Muscle layer of colon (tissue), 2 donors: Measurements from ENCODE around the gene CACNG4.
A peak's percentile ranks its signal among the peaks of the same experiment; 100 is the strongest.

Source experiments
- H3K27ac ChIP-seq: one replicate; pipeline ENCODE4 v1.7.0; 2013; ENCODE audit warnings: low read depth, mild to moderate bottlenecking, low read length, moderate library complexity
- H3K27me3 ChIP-seq, 2 donors: one replicate each; pipeline ENCODE4 v1.7.0; 2013; ENCODE audit warnings: low read length in 2 of 2, mild to moderate bottlenecking in 2 of 2; ENCODE audit not compliant: insufficient read depth in 2 of 2, control insufficient read depth in 1 of 2
- H3K36me3 ChIP-seq: one replicate; pipeline ENCODE4 v1.7.0; 2013; ENCODE audit warnings: mild to moderate bottlenecking, low read length; ENCODE audit not compliant: insufficient read depth
- H3K4me1 ChIP-seq: one replicate; pipeline ENCODE4 v1.7.0; 2013; ENCODE audit warnings: mild to moderate bottlenecking, low read length; ENCODE audit not compliant: insufficient read depth
- H3K4me3 ChIP-seq, 2 donors: one replicate each; pipeline ENCODE4 v1.7.0; 2013; ENCODE audit warnings: low read length in 2 of 2, low read depth in 1 of 2, mild to moderate bottlenecking in 1 of 2, moderate library complexity in 1 of 2
- H3K9ac ChIP-seq: one replicate; pipeline ENCODE4 v1.7.0; 2013; ENCODE audit warnings: low read length
- H3K9me3 ChIP-seq: one replicate; pipeline ENCODE4 v1.7.0; 2013; ENCODE audit warnings: mild to moderate bottlenecking, low read length
- donor health status: abdominal sarcoma.
- donor health status: Adenocarcinoma of cecum.

CACNG4 gene

DNA sequence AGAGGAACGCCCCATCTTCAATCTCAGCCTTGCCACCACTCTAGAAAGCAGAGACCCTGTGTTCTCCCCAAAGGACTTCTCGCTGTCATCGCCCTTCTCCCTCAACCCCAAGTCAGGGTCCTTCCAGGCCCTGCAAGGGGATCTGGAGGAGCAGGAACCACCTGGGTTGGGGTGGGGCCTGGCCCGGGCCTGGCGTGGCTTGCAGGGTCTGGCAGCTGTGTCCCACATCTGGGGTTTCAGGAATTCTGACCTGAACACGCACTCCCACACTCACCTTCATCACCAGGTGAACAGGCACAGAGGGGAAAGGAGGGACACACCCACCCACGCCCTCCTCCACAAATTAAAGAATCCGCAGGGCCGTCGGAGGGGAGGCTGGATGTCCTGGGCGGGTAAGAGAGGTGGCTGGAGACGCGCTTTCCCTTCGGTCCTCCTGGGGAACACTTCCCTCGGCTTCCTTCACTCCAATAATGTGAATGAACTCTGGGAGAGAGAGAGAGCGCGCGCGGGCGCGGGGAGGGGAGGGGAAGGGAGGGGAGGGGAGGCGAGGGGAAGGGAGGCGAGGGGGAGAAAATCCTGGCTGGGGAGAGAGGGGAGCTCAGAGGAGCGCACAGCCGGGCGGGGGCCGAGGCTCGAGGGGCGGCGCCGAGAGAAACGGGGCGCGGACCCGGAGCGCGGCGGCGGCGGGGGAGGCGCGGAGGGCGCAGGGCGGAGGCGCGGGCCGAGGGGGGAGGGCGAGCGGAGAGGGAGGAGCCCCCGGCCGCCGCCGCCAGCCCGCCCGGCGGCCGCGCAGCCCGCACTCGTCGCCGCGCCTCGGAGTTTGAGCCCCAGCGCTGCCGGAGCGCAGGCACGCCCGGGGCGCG, at the start of gene CACNG4:
CACNG4 (plus strand) TSS at position 799 of the 863 bp plus-strand sequence. CDS start 205 bp downstream, outside the sequence.
- Histone ChIP-seq H3K9ac (no peak within 1 kb of the TSS), H3K9me3 (no peaks in the 10 kb centered on the region), H3K4me3 (peak within 1 kb of the TSS; percentile 32 to 47), H3K27ac (no peak within 1 kb of the TSS), H3K27me3 (peaks cover 19 to 39% of the 10 kb centered on the region in 2 donors), H3K4me1 (peaks cover 4% of the 10 kb centered on the region), H3K36me3 (no peaks in the 10 kb centered on the region)

DNA sequence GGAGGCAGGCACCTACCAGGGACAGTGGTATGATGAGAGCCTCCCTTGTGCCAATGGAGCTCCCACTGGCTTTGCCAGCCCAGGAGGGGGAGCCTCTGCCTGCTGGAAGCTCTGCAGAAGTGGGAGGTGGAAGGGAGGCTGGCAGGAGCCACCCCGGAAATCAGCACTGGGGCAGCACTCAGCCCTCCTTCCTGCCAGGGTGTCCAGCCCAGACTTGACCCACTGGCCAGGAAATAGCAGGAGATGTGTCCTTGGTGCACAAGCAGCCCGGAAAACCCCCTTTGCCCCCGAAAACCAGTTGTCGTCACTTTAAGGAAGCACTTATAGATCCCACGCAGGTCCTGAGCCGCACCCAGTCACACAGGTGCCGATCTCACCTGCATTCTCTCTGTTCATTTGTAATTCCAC, 49.3 kb upstream of the CACNG4 start:
- Histone ChIP-seq H3K9ac (no peak overlapping the region), H3K4me1 (no peaks in the 10 kb centered on the region), H3K4me3 (no peak overlapping the region), H3K36me3 (no peaks in the 10 kb centered on the region), H3K9me3 (no peaks in the 10 kb centered on the region), H3K27ac (no peak overlapping the region), H3K27me3 (peaks cover 0 to 3% of the 10 kb centered on the region in 2 donors)

DNA sequence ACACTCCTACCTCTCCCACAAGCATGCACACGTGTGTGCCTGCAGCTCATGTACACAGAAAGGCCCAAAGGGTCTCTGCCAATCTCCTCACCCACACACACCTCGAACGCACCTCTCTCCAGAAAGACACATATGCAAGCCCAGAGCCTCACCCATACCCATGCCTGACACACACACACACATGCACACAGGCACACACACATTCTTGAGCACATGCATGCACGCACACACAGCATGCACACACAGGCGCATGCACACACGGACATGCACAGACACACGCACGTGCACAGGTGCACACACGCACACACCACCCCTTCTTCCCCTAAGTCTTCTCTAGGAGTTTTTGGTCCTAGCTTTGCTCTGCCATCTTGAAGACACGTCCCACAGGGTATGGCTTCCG, 48.7 kb upstream of the CACNG4 start:
- no peak overlapping the region for H3K27ac ChIP-seq
- no peak overlapping the region for H3K9ac ChIP-seq
- H3K27me3 ChIP-seq: peaks cover 0 to 3% of the 10 kb centered on the region in 2 donors
- H3K4me1 ChIP-seq: no peaks in the 10 kb centered on the region
- no peaks in the 10 kb centered on the region for H3K9me3 ChIP-seq
- no peaks in the 10 kb centered on the region for H3K36me3 ChIP-seq
- no peak overlapping the region for H3K4me3 ChIP-seq

DNA sequence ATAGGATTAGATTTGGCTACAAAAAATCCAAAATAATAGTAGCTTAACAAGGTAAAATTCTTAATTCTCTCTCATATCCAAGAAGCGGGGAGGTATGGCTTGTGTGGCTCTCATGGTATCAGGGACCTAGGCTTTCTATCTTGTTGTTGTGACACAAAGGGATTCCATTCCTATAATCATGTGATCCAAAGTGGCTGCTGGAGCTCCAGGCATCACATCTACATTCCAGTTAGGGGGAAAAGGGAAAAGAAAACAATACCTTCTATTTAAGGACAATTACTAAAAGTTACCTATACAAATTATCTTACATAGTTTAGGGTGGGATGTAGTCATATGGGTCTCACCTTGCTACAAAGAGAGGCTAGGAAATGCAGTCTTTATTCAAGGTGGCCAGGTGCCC, 47.6 kb upstream of the CACNG4 start:
- H3K27me3 ChIP-seq: peaks cover 0 to 3% of the 10 kb centered on the region in 2 donors
- H3K36me3 ChIP-seq: no peaks in the 10 kb centered on the region
- H3K9me3 ChIP-seq: no peaks in the 10 kb centered on the region
- H3K27ac ChIP-seq: no peak overlapping the region
- H3K4me3 ChIP-seq: no peak overlapping the region
- H3K9ac ChIP-seq: no peak overlapping the region
- H3K4me1 ChIP-seq: no peaks in the 10 kb centered on the region

DNA sequence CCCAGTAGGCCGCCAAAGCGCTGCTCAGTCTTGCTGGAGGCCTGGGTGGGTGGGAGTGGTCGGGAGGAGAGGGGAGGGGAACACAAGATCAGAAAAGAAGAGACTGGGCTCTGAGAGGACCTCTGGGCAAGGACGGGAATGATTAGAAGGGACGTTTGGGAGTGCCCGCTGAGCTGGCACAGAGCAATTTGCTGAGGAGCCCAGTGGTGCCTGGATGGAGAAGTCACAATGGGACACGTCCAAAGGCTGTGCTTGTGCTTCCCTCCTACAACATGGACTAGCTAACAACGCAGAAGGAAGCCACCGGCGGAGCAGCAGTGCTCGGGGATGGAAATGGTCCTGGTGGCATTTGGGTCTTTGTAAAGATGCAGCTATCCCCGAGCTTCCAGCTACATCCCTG, 45.6 kb upstream of the CACNG4 start:
- no peaks in the 10 kb centered on the region for H3K4me1 ChIP-seq
- no peak overlapping the region for H3K9ac ChIP-seq
- H3K27me3 ChIP-seq: peaks cover 0 to 3% of the 10 kb centered on the region in 2 donors
- no peaks in the 10 kb centered on the region for H3K9me3 ChIP-seq
- no peaks in the 10 kb centered on the region for H3K36me3 ChIP-seq
- H3K27ac ChIP-seq: no peak overlapping the region
- no peak overlapping the region for H3K4me3 ChIP-seq

DNA sequence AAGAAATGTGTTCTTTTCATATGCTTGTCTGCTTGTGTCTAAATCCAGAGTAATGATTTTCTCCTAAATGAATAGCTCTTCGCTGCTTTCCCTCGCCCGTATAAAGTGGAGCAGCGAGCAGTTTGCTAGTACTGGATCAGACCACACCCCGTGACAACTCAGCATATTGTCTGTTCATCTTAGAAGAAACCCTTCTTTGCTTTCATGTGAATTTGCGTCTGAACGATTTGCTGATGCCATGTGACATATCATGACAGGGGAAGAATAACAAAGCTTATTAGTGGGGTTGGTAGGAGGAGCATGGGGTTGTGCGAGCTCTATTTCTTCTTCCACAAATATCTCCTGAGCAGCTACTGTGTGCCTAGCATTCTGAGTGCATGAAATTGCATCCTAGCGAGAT, 44.1 kb upstream of the CACNG4 start:
- Histone ChIP-seq H3K9ac (no peak overlapping the region), H3K4me3 (no peak overlapping the region), H3K9me3 (no peaks in the 10 kb centered on the region), H3K27me3 (peaks cover 0 to 3% of the 10 kb centered on the region in 2 donors), H3K36me3 (no peaks in the 10 kb centered on the region), H3K27ac (no peak overlapping the region), H3K4me1 (no peaks in the 10 kb centered on the region)

DNA sequence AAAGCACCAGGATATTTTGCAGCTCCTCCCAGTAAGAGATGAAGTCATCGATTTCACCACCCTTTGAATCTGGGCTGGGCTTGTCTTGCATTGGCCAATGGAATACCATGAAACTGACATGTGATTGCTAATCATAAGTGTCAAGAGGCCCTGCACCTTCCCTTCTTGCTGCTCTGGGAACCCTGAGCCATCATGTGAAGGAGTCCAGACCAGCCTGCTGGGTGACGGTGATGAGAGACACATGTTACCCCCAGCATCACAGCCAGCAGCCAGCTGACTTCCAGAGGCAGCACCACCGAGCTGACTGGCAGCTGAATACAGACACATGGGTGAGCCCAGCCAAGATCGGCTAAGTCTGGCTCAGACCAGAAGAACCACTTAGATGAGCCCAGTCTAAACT, 43.6 kb upstream of the CACNG4 start:
- Histone ChIP-seq H3K27me3 (peaks cover 0 to 3% of the 10 kb centered on the region in 2 donors), H3K36me3 (no peaks in the 10 kb centered on the region)

DNA sequence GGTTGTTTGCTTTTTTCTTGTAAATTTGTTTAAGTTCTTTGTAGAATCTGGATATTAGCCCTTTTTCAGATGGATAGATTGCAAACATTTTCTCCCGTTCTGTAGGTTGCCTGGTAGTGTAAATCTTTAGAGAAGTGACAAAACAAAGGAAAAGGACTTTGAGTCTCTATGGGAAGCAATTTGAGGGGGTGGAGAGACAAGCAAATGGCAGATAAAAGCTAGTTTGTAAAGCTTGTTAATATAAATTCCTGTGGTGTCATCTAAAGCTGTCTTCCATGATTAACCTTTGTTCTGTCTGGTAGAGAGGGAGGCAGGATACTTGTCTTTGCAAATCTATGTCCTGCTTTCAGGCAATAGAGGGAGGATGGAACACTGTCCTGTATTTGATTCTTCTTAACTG, 40.6 kb upstream of the CACNG4 start:
- Histone ChIP-seq H3K9me3 (no peaks in the 10 kb centered on the region), H3K27me3 (no peaks in the 10 kb centered on the region), H3K36me3 (no peaks in the 10 kb centered on the region), H3K4me1 (no peaks in the 10 kb centered on the region), H3K27ac (no peak overlapping the region), H3K9ac (no peak overlapping the region), H3K4me3 (no peak overlapping the region)

More for the DNA sequence above, 43.6 kb upstream of the CACNG4 start:
- no peak overlapping the region for H3K4me3 ChIP-seq
- no peak overlapping the region for H3K9ac ChIP-seq
- H3K9me3 ChIP-seq: no peaks in the 10 kb centered on the region
- no peak overlapping the region for H3K27ac ChIP-seq
- no peaks in the 10 kb centered on the region for H3K4me1 ChIP-seq

DNA sequence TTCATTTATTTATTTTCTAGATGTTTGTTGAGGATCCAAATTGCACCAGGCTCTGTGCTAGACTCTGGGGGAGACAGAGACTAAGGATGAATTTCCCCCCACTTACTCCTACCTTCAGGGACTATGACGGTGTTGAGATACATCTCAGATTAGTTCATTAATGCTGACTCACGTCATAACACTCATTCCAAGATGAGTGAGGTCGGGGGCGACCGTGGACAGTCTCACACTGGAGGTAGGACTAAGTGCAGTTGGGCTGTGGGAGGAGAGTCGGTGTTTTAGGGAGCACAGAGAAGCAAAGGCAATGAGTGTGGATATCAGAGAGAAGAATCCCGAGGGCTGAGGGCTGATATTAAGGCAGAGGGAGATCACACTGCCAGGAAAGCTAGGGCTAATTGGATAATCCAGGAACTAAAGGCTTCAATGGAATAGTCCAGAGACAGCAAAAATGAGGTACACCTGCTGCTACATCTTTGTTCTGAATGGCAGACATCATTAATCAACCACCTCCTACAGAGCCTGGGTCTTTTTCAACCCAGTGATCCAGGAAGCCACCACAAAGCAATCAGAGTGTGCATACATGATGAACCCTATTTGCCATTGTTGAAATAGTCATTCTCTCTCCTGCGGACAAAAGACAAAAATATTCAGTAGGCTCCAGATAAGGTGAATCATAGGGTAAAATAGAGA, 38.6 kb upstream of the CACNG4 start:
- H3K9ac ChIP-seq: no peak overlapping the region
- H3K27me3 ChIP-seq: no peaks in the 10 kb centered on the region
- no peaks in the 10 kb centered on the region for H3K9me3 ChIP-seq
- no peaks in the 10 kb centered on the region for H3K36me3 ChIP-seq
- H3K4me1 ChIP-seq: no peaks in the 10 kb centered on the region
- H3K27ac ChIP-seq: no peak overlapping the region
- no peak overlapping the region for H3K4me3 ChIP-seq

DNA sequence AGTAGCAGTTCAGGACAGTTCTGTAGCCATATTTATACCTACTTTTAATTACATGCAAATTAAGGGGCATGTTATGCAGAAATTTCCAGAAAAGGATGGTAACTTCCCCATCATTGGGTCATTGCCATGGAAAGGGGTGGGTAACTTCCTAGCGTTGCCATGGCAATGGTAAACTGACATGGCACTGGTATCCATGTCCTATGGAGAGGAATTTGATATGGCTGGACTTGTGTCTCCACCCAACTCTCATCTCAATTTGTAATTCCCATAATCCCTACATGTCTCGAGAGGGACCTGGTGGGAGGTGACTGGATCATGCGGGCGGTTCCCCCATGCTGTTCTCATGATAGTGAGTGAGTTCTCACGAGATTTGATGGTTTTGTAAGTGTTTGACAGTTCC, 35.6 kb upstream of the CACNG4 start:
- H3K9ac ChIP-seq: no peak overlapping the region

DNA sequence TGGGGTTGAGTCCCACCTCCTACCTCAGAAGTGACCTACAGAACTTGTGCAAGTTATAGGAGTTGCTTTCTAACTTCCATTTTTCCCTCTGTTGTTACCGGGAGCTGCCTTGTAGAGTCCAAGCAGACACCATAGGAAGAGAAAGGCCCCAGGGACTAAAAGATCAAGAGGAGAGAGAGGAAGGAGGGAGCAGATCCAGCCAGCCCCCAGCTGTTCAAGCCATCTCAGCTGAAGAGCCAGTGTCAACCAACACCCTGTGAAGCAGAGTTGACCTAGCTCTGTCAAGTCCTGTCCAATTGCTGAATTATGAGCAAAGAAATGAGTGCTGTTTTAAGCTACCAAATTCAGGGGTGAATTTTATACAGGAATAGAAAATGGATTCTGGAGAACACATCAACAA, 34.9 kb upstream of the CACNG4 start:
- Histone ChIP-seq H3K36me3 (no peaks in the 10 kb centered on the region), H3K27me3 (peaks cover 0 to 4% of the 10 kb centered on the region in 2 donors), H3K9me3 (no peaks in the 10 kb centered on the region), H3K9ac (no peak overlapping the region), H3K27ac (no peak overlapping the region), H3K4me1 (no peaks in the 10 kb centered on the region), H3K4me3 (no peak overlapping the region)

More for the DNA sequence above, 35.6 kb upstream of the CACNG4 start:
- Histone ChIP-seq H3K4me1 (no peaks in the 10 kb centered on the region), H3K4me3 (no peak overlapping the region), H3K27ac (no peak overlapping the region), H3K27me3 (peaks cover 0 to 4% of the 10 kb centered on the region in 2 donors), H3K9me3 (no peaks in the 10 kb centered on the region), H3K36me3 (no peaks in the 10 kb centered on the region)
